Omental fat pad (tissue), 4 donors: ENCODE results near the gene CAVIN1. TPM values are rescaled to one million over a fixed set of nuclear protein-coding genes. Genes with fewer than 3 reads are reported as not detected.
"Not testable (repeated sequence)": the region's sequence is repeated elsewhere in the genome, so short reads cannot be mapped to it uniquely, and the experiment has no call there.

Source experiments
- ATAC-seq: fragments of 150-250 bp; one replicate; pipeline ENCODE4 v1.9.1; 2016; ENCODE audit warnings: mild to moderate bottlenecking, moderate library complexity; ENCODE audit not compliant: low FRiP score
- DNase-seq: peaks from one replicate; pipeline ENCODE4 v3.0.0-alpha.2; 2019; ENCODE audit warnings: low spot score
- CTCF ChIP-seq, 3 donors: fragments of 450-650 bp; IDR thresholded peaks; one replicate each; pipeline ENCODE4 v1.5.1; 2016 to 2017; ENCODE audit warnings: antibody characterized with exemption in 3 of 3, mild to moderate bottlenecking in 3 of 3, moderate library complexity in 2 of 3
- total RNA-seq, 4 donors: library from RNA; depleted of rRNA; stranded (reverse); fragments of >200 nt; gene quantifications; one replicate each; pipeline ENCODE4 v1.1.0, GENCODE V29; 2016

The CAVIN1 gene
- total RNA-seq, 4 donors from 2014 or later, result 479 to 598 (median 526) TPM

GRCh38 chr17:42428141-42428944, 5.3 kb upstream of the CAVIN1 start:
- TF ChIP-seq CTCF (IDR thresholded peaks at IDR 0.05), result peak in 1 of 3 donors; percentile 76
- no peak for DNase-seq
- ATAC-seq, result peak; percentile 84

GRCh38 chr17:42424991-42425610, 2.0 kb upstream of the CAVIN1 start:
- DNase-seq, result no peak
- ATAC-seq, result no peak
- TF ChIP-seq CTCF (IDR thresholded peaks at IDR 0.05), result no peak

- TF ChIP-seq CTCF (IDR thresholded peaks at IDR 0.05), result no peak
- DNase-seq (no peak), ATAC-seq (no peak)
Observed at GRCh38 chr17:42423766-42424165, 710 bp upstream of the CAVIN1 start.

- no peak for TF ChIP-seq CTCF (IDR thresholded peaks at IDR 0.05)
- ATAC-seq (peak; percentile 2), DNase-seq (no peak)
Observed at GRCh38 chr17:42422412-42422957, 571 bp downstream of the CAVIN1 start.

GRCh38 chr17:42421507-42422338, 1.3 kb downstream of the CAVIN1 start:
- peak; percentile 42 for DNase-seq

GRCh38 chr17:42421136-42421506, 1.9 kb downstream of the CAVIN1 start:
- TF ChIP-seq CTCF (IDR thresholded peaks at IDR 0.05), result no peak
- ATAC-seq (no peak), DNase-seq (no peak)

More at GRCh38 chr17:42421507-42422338, 1.3 kb downstream of the CAVIN1 start:
- no peak for TF ChIP-seq CTCF (IDR thresholded peaks at IDR 0.05)
- peak; percentile 71 for ATAC-seq

- not testable (repeated sequence) for ATAC-seq, DNase-seq
Observed at GRCh38 chr17:42417981-42418380, 5.1 kb downstream of the CAVIN1 start.
